Stimulated activated naive CD4-positive, alpha-beta T cell (primary cell): ENCODE measurements around the gene ZXDC.

ENCODE experiments used
- DNase-seq, 6 experiments: peaks; one replicate each; lab custom pipeline; 2025; lab: John Stamatoyannopoulos, UW

The ZXDC gene

DNA sequence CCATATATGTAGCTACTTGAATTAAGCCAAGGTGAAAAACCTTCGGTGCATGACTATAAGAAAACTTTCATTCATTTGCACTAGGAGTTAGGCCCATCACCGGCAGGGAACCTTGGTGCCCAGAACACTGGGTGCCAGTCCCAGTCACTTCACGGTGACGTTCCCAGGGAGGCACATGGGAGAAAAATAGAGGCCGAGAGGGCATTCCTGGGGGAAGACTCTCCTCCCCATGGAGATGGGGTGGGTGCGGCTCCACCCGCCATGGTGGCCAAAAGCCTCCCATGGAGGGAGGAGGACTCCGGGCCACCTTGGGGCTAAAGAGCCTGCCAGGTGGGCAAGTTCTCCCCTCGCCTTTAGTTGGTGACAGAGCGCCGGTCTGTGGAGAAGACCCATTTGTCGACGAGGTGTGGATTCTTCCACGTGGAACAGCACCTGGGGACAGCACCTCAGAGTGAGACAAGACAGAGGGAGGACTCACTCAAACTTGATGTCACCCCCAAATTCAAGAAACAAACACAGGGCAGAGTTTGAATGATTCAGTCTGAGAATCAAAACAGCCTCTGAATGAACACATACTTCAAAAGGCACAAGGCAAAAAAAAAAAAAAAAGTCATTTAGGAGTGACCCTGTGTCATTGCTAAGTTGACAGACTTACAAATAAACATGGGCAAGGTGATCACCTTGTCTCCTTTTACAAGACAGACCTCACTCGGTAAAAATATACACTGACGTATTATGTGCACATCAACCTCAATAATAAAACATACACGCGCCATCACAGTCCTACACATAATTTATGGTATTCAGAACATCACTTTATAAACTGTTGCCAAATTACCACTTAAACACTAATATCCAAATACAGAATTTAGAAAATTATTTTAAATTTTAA, 38.6 kb downstream of the ZXDC start:
- DNase-seq: no peak

DNA sequence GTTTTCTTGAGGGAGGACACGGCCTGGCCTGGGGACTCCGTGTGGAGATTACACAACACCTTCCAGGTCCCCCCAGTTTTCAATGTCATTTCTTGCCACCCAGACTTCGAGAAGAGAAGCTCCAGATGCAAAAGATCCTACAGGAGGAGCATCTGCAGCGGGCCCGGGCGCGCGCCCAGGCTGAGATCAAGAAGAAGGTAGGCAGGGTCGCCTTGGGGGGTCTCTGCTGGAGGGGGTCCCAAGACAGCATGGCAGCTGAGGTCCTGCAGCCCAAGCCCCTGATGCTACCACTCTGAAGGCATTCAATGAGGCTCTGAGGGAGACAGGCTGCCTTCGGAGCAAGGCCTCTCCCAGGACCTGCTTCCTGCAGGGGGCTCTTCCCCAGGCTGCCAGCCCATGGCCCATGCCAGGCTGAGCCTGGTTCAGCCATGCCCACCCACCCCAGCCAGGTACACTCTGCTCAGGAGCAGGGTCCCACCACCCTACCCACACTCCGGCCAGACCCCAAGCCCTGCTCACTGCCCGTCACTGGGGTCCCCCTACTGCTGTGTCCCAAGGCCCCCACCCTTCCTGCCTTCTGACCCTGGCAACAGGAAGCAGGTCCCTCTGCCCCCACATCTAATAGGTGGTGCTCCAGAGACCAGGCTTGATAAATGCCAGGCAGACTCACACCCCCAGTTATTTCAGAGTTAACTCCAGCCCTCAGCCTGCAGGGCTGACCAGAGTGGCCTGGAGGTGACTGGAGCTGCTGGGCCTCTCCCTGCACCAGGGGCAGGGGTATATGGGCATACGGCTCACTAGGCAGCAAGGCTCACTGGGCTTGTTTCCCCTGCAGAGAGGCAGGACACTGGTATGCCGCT, 40.0 kb downstream of the ZXDC start:
- DNase-seq: no peak

DNA sequence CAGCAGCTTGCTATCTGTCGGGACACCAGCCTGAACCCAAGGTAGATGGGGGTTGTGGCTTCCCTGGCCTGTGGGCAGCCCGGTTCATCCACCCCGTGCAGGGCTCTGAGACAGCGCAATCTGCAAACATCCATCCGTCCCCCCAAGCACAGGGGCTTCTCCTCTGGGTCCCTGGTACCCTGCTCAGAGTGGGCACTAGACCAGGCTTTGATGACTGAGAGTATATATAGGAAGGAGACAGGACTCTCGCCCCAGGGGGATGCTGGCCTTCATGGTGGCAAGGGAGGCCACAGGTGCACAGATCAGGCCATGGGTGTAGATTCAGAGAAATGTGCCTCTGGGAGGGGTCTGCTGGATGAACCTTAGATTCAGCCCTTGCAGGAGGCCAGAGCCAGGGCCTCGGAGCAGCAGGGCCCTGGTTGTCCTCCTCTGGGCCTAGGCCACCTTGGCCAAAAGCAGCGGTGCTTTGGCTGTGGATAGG, 40.7 kb downstream of the ZXDC start:
- no peak for DNase-seq

DNA sequence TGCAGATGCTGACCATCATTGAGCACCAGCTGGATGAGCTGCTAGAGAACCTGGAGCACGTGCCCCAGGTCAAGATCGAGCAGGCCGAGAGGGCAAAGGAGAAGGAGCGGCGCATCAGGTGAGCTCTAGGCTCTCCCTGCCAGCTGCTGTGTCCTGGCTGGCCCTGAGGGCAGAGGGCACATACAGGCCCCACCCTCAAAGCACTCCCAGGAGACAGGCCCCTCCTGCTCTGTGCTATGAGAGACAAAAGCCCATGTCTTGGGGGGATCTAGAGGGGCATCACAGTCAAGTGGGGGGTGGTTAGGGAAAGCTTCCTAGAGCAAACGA, 41.5 kb downstream of the ZXDC start:
- no peak for DNase-seq

DNA sequence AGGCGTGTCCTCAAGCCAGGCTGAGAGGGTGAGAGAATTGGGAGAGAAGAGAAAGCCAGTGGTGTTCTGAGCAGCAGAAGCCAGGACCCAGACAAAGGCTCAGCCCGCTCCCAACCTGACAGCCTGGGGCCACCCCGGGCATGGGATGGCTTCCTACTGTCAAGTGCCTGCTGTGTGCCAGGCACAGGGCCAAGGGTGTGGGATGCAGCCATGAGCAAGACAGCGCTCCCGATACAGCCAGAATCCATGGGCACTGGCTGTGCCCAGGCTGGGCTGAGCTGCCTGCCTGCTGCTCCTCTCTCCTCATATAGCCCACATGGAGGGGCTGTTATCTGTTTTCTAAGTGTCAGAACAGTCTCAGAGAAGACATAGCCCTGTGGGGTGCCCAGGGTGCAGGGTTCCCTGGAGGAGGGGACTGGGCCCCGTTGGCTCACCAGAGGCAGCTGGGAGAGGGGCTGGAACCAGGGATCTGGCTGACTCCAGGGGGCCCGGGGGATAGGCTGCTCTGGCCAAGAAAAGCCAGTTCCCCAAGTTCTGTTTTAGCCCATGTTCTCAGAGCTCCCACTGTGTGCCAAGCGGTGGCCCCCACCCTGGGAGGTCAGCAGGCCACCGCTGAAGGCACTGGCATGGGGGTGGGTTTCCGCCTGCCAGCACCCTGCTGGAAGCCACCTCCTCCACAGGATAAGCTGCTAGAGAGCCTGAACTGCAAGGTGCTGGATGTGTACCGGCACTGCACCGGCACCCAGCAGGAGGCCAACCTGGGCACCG, 42.0 kb downstream of the ZXDC start:
- DNase-seq: no peak

DNA sequence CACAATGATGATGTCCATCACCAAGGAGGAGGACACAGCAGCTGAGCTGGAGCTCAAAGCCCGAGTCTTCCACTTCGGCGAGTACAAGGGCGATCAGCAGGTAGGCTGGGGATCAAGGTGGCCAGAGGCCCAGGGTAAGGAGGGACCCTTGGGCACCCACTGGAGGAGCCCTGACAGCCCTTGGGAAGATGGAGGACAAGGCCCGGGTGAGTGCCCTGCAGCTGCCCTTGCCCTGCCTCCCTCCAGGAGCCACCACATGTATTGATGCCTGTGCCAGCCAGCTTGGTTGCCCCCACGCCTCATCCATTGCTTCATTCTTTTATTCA, 42.6 kb downstream of the ZXDC start:
- DNase-seq: no peak

DNA sequence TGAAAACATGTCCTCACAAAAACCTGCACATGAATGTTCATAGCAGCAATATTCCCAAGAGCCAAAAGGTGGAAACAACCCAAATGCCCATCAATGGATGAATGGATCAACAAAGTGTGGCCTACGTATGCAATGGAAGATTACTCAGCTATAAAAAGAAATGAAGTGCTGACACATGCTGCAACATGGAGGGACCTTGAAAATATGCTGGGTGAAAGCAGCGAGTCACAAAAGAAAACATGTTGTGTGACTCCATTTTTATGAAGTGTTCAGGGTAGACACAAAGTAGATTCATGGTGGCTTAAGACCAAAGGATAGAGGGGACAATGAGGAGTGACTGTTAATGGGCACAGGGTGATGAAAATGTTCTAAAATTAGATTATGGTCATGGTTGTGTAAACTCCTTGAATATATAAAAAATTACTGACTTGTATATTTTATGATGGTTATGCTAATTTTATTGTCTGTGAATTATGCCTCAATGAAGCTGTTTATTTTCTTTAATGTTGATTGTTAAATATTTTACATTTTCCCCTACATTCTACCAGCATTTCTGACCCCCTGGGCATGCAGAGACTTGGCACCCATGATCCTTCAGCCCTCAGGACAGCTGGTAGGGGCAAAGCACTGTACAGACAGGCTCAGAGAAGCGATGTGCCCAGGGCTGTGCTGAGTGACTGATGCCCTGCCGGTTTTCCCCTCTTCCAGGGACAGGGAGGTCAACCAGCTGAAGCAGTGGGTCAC, 43.2 kb downstream of the ZXDC start:
- no peak for DNase-seq

DNA sequence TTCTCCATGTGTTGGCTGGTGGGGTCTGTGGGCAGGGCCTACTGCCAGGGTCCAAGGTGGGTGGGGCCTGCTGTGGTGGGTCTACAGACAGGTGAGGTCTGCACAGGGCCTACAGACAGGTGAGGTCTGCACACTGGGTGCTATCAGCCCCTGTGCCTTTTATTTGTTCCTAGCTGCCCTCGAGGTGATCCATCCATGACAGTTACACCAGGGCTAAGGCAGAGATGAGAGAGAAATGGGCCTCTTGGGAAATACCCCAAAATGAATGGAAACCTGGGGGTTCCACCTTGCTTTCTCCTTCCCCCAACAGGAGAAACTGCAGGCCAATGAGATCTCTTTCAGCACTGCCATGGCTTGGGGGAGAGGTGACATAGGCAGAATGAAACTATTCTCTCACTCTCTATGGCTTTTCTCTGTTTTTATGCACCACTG, 44.6 kb downstream of the ZXDC start:
- no peak for DNase-seq

DNA sequence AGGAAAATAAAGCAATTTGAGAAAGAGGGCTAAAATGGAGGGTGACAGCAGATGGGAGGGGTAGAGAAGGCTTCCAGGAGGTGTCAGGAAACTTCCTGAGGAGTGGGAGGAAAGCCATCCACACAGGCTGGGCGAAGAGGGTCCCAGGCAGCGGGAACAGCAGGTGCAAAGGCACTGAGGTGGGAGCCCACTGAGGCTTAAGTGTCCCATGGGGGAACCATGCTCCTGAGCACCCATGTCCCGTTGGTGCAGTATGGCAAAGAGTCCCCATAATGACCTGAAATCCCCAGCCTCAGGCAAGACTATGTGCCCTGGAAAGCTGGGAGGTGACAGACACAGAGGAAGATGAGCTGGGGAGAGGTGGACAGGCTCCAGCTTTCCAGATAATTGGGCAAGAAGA, 50.9 kb downstream of the ZXDC start:
- no peak for DNase-seq

DNA sequence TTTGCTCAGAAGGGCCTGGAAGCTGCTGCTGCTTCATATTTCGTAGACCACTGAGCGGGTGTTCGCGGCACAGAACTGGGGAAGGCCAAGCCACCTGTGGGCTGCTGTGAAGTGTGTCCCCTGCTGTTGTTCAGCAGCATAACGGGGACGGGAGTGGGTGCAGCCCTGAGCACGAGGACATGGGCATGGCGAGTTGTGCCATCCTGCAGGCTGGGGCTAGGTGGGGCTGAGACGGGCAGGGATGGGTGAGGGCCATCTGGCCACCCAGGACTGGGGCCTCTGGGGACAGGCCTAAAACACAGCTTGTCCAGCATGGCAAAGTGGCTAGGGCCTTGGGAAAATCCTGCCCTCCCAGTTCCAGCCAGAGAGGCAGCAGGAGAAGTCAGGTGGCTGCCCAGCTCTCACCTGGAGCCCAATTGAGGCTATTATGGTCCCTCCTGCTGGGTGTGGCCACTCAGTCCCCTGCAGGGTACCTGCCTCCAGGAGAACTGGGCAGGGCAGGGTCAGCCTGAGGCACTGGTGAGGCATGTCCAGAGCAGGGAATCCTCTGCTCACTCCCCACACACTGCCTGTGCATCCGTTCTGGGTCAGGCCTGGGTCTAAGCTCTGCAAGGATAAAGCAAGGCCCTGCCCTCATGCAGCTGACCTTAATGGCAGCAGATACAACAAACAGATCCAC, 51.5 kb downstream of the ZXDC start:
- no peak for DNase-seq

DNA sequence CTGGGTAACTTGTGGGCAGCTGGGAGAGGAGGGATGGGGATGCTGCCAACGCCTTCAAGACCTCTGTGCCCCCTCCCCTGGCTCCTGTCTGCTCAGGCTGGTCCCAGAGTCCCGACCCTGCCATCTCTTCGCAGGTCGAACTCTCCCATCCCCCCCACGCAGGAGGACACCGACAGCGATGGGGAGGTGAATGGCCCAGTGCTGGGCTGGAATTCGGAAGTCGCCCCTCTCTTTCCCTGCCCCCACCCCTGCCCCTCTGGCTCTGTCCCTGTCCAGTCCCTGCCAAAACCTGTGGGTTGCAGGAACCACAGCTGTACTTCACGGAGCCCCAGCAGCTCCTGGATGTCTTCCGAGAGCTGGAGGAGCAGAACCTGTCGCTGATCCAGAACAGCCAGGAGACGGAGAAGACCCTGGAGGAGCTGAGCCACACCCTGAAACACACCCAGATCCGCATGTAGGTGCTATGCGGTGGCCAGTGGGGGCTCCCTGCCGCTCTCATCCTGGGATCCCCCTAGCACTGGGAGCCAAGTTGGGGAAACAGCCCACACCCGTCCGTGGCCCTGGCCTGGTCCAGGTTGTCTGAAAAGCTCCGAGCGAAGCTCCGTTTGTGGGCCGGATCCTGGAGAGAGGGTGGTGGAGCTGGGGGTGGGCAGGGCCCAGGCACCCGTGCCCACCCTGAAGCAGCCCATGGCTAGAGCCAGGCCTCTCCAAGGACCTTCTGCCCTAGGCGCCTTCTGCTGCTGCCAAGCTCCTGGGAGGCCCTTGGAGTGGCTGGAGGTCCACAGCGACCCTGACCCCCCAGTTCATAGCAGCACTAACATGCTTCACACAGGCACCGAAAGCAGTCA, 52.3 kb downstream of the ZXDC start:
- DNase-seq: no peak

DNA sequence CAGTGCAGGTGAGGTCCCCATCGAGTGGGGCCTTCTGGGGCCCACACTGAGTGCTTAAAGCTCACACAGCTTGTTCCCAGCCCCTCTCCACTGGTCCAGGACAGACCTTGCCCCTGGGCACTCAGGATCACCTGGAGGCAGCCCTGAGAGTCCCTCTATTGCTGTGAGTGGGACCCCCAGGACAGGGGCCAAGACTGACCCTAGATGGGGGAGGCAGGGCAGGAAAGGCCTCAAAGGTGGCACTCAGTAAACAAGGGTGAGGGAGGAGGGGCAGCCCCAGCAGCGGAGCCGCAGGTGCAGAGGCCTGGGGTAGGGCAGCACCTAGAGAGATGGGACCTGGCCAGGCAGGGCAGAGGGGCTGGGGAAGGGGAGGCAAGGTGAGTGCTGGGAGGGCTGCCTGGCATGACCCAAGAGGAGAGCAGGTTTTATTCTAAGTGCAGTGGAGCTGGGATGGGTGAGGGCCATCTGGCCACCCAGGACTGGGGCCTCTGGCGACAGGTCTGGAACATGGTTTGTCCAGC, 53.1 kb downstream of the ZXDC start:
- no peak for DNase-seq

DNA sequence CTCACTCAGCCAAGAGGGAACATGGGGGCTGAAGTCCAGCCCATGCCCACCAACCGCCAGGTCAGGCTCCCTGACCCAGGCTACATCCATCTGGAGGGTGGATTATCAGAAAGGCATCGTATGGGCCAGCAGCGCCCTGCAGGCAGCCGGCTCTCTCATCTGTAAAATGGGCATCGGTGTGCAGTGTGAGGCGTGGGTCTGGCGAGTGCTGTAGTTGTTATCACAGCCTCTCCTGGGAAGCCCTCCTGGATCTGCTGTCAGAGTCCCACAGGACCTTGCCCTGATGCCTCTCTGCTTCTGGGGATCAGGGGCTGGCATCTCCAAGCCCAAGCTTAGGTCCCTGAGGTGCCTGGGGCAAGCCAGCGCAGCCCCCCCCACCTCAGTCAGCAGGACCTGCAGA, 53.6 kb downstream of the ZXDC start:
- DNase-seq: no peak

DNA sequence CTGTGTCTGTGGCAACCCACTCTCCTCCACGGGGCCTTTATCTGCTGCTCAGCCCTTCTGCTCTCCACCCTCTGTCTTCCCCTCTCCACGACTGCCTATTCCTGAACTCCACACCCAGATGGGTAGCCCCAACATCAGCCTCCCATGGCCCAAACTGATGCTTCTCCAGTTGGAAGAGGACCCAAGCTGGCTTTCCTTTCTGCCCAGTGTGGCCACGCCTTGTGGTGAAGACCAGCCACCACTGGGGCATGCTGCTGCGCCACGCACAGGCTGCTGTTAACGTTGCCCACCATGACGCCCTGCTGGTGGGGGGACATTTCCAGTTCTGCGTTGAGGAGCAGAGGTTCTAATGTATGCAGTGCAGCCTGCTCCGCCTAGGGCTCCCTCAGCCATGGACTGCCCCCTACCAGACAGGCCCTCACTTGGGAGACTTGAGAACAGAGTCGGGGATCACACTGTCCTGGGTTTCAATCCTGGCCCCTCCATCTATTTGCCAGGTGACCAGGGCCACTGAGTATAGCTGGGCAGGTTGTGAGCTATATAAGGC, 54.0 kb downstream of the ZXDC start:
- DNase-seq: no peak

DNA sequence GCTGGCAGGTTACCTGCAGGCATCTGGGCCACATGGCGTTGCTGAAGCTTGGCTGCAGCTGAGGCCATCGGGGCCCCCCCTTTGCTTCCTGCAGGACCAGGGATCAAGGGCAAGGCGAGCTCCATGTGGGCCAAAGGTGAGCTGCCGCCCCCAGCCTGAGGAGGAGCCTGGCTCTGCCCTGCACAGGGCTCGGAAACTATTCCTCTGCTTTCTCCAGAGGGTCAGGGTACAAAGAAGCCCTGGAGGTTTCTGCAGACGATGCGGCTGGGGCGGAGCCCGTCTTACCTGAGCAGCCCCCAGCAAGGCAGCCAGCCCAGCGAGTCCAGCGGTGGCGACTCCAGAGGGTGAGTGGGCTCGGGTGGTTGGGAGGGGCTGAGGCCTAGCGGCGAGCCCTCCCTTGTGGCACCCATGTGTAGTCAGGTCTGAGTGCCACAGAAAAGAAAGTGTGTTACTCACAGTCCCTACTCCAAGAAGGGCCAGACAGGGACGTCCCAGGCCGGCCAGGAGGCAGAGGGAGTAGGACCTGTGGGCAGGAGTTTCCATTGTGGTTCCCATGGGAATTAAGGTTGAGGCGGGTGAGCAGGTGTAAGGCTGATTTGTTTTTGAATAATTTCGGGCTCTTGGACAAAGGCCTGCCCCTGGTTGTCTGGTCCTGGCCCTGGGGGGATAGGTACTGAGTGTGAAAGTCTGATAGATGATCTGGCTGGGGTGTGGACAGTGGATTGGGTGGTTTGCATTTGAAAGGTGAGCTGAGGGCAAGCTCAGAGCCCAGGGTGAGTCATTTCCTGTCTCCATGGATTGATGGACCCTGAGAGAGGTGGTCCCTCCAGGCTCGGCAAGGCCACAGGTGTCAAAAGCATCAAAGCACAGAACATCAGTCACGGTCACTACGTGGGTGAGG, 55.6 kb downstream of the ZXDC start:
- DNase-seq: no peak

DNA sequence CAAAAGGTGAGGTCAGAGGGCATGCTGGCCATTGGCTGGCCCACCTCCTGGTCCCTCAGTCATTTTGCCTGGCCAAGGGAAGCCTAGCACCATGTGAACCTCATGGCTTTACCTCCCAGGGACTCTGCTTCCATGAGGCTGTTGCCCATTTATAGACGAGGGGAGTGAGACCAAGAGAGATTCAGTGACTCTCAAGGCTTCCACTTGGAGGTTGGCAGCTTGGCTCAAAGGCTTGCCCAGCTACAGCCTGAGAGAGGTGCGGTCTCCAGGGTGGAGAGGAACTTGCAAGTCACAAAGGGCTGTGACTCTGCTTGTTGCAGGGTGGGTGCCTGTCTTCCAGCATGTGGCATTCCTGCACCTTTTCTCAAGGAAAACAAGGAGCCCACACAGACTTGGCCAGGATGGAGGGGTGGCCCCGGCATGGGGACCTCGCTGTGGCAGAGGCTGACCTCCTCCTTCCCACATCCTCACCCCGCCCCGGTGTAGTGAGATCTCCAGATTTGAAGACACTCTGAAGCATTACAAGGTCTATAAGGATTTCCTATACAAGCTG, 56.5 kb downstream of the ZXDC start:
- DNase-seq: no peak

DNA sequence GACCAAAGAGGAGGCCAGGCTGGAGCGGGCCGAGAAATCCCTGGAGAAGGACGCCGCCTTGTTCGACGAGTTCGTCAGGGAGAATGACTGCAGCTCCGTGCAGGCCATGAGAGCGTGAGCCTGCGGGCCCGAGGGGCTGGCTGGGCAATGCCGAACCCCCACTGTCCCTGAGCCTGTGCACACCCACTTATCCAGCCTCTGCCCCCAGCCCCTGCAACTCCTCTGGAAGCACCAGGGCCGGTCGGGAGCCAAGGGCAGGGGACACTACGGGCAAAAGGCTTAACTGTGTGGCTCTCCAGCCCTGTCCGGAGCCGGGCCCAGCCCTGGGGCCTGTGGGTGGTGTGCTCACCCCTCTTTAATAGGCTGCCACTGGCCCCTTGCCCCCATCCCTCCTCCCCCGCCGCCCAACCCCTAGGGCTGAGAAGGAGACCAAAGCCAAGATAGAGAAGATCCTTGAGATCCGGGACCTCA, 57.0 kb downstream of the ZXDC start:
- no peak for DNase-seq

DNA sequence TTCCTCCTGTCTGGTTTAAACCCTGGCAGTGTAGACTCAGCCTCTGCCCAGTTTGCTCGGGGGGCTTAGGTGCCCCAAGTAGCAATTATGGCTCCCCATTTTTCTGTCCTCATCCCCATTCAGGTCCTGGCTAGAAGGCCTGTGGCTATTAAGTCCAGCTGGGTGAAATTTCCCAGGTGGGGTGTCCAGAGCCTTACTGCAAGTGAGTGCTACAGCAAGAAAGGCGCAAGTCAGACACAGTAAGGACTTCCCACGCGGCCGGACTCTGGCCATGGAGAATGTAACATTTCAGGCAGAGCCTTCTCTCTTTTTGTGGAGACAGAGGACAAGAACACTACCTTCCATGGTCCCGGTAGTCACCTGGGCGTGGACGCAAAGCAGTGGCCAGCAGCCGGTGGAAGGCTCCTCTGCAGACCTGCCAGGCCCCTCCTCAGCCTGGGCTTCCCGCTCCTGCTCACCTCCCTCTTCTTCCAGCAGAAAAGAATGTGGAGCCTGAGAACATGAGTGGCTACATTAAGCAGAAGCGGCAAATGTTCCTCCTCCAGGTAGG, 57.6 kb downstream of the ZXDC start:
- no peak for DNase-seq
